MM.1S (cell line): ENCODE measurements around the gene ABHD16B.

ENCODE experiments used
- DNase-seq: peaks from one replicate; pipeline ENCODE4 v3.0.0-alpha.2; 2015
- H2AFZ ChIP-seq: fragments of 300-600 bp; sonication (generic); 2 replicates; pipeline ENCODE4 v1.6.0; 2016; ENCODE audit warnings: antibody characterized with exemption, low read length
- H3F3A ChIP-seq: fragments of 300-600 bp; sonication (generic); 2 replicates; pipeline ENCODE4 v1.6.1; 2016; ENCODE audit warnings: mild to moderate bottlenecking, antibody characterized with exemption, low read length, moderate library complexity, mixed read lengths; ENCODE audit not compliant: insufficient read depth
- H3K27ac ChIP-seq: fragments of 300-600 bp; sonication (generic); 2 replicates; pipeline ENCODE4 v1.5.1; 2016; ENCODE audit warnings: mild to moderate bottlenecking, low read length
- H3K27me3 ChIP-seq: fragments of 300-600 bp; sonication (generic); replicated peaks from 2 replicates; pipeline ENCODE4 v1.6.0; 2016; ENCODE audit warnings: low read length; ENCODE audit not compliant: insufficient read depth
- H3K36me3 ChIP-seq: fragments of 300-600 bp; sonication (generic); replicated peaks from 2 replicates; pipeline ENCODE4 v1.6.1; 2016; ENCODE audit warnings: mild to moderate bottlenecking, low read length, mixed read lengths; ENCODE audit not compliant: insufficient read depth
- H3K4me1 ChIP-seq: fragments of 300-600 bp; sonication (generic); 2 replicates; pipeline ENCODE4 v1.6.1; 2016; ENCODE audit warnings: low read length, mixed read lengths
- H3K4me2 ChIP-seq: fragments of 300-600 bp; sonication (generic); 2 replicates; pipeline ENCODE4 v1.6.0; 2016; ENCODE audit warnings: low read depth, low read length
- H3K4me3 ChIP-seq: fragments of 300-600 bp; sonication (generic); 2 replicates; pipeline ENCODE4 v1.5.1; 2016; ENCODE audit warnings: low read length, mixed read lengths
- H3K79me2 ChIP-seq: fragments of 300-600 bp; sonication (generic); 2 replicates; pipeline ENCODE4 v1.6.1; 2016; ENCODE audit warnings: mixed run types, low read length, mixed read lengths
- H3K9ac ChIP-seq: fragments of 300-600 bp; sonication (generic); 2 replicates; pipeline ENCODE4 v1.6.1; 2016; ENCODE audit warnings: low read length, mixed read lengths
- H3K9me2 ChIP-seq: fragments of 300-600 bp; sonication (generic); replicated peaks from 2 replicates; pipeline ENCODE4 v1.6.1; 2016; ENCODE audit warnings: mild to moderate bottlenecking, low read length, mixed read lengths; ENCODE audit not compliant: insufficient read depth
- H3K9me3 ChIP-seq: fragments of 300-600 bp; sonication (generic); replicated peaks from 2 replicates; pipeline ENCODE4 v1.6.1; 2016; ENCODE audit warnings: mild to moderate bottlenecking, low read length, mixed read lengths; ENCODE audit not compliant: insufficient read depth
- H4K20me1 ChIP-seq: fragments of 300-600 bp; sonication (generic); 2 replicates; pipeline ENCODE4 v1.6.1; 2016; ENCODE audit warnings: mild to moderate bottlenecking, low read length, moderate library complexity, mixed read lengths; ENCODE audit not compliant: insufficient read depth
- EZH2 ChIP-seq: fragments of 300-600 bp; sonication (generic); optimal IDR thresholded peaks from 2 replicates; pipeline ENCODE3; 2017; ENCODE audit warnings: low read depth, mild to moderate bottlenecking, antibody characterized with exemption, low read length, mixed read lengths
- EZH2phosphoT487 ChIP-seq: fragments of 300-600 bp; sonication (generic); IDR thresholded peaks from 2 replicates; pipeline ENCODE4 v1.6.1; 2018; ENCODE audit warnings: antibody characterized with exemption, low read length
- TF ChIP-seq, protein P1 (sequence below): fragments of 300-600 bp; sonication (generic); IDR thresholded peaks from 2 replicates; pipeline ENCODE4 v1.5.1; 2016; ENCODE audit warnings: antibody characterized with exemption, low read length, mixed read lengths

ABHD16B gene

DNA sequence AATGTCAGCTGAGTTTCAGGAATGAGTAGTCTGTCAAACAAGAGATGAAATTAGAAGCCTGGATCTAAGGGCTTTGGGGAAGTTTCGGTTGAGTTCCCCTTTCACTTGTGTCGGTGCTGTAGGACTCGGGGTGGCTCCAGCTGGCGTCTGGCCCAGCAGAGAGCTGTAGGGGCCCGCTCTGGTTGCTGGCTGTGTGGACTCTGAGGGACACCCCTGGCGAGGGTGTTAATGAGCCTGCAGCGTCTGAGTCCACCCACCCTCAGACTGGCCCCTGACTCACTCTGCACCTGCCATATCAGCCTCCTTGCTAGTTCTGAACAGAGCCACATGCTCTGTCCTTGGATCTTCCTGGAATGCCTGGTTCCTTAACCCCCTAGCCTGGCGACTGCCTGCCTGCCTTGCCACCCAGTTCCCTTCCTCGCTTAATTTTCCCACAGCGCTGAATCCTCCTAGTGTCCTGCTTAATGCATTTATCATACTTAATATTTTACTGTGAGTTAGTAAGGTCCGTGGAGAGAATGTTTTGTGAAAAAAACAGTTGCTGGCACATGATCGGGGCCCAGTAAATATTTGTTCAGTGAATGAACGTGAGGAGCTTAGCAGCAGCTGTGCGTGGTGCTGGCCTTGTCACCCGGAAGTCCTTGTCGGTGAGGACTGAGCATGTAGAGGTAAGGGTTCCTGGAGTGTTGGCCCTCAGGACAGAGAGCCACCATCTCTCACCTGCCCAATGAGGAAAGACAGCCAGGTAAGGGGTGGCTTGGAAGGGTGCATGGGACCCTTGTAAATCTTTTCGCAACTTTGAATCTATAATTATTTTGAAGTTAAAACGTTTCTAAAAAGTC lies 35.2 kb downstream of the ABHD16B start:
- peaks cover 11% of the 10 kb centered on the region for H4K20me1 ChIP-seq
- peak overlapping the region; percentile 73; the same call in 1 of the 2 replicates for H3K27ac ChIP-seq
- H3K4me2 ChIP-seq: peak overlapping the region; percentile 99
- peaks cover 7% of the 10 kb centered on the region for H3K4me1 ChIP-seq
- H3K9me3 ChIP-seq: no peaks in the 10 kb centered on the region
- H3K36me3 ChIP-seq: no peaks in the 10 kb centered on the region
- H3K4me3 ChIP-seq: peak overlapping the region; percentile 76
- H3K27me3 ChIP-seq: no peaks in the 10 kb centered on the region
- no peak for TF ChIP-seq EZH2phosphoT487
- no peak for TF ChIP-seq EZH2
- TF ChIP-seq, protein P1, sequence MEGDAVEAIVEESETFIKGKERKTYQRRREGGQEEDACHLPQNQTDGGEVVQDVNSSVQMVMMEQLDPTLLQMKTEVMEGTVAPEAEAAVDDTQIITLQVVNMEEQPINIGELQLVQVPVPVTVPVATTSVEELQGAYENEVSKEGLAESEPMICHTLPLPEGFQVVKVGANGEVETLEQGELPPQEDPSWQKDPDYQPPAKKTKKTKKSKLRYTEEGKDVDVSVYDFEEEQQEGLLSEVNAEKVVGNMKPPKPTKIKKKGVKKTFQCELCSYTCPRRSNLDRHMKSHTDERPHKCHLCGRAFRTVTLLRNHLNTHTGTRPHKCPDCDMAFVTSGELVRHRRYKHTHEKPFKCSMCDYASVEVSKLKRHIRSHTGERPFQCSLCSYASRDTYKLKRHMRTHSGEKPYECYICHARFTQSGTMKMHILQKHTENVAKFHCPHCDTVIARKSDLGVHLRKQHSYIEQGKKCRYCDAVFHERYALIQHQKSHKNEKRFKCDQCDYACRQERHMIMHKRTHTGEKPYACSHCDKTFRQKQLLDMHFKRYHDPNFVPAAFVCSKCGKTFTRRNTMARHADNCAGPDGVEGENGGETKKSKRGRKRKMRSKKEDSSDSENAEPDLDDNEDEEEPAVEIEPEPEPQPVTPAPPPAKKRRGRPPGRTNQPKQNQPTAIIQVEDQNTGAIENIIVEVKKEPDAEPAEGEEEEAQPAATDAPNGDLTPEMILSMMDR: no peak
- no peaks in the 10 kb centered on the region for H3K9me2 ChIP-seq
- H3K79me2 ChIP-seq: peaks cover 55% of the 10 kb centered on the region
- peaks cover 18% of the 10 kb centered on the region for H3F3A ChIP-seq
- no peak overlapping the region for H2AFZ ChIP-seq
- peak overlapping the region; percentile 70; the same call in 1 of the 2 replicates for H3K9ac ChIP-seq
- DNase-seq: peak; percentile 64

DNA sequence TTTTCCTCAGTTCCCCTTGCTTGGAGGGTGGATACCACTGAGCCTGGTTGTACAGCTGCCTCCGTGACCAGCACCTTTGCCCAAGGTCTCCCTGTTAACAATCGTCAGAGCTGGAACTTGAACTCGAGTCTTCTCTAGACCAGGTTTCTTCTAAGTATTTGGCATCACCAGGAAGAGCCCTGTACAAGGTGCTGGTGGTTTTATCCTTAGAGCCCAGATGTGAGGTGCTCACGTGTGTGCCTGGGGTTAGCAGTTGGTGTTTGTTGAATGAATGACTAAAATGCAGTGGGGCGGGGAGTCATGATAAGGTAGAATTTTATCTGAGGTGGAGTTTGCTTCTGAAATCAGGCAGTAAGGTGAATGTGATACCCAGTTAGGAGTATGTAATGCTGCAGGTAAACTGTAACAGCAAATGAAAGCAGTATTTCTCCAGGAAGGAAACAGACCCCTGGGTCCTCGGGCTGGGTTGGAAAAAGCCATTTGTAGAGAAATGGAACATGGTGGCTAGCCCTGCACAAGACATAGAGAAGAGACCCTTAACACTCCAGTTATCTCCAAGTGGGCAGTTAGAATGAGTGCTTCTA lies 36.8 kb downstream of the ABHD16B start:
- Histone ChIP-seq H3K4me2 (no peak overlapping the region), H3K4me1 (peaks cover 7% of the 10 kb centered on the region), H4K20me1 (peaks cover 11% of the 10 kb centered on the region), H3K9me2 (no peaks in the 10 kb centered on the region), H3F3A (peaks cover 18% of the 10 kb centered on the region), H3K4me3 (no peak overlapping the region), H3K36me3 (no peaks in the 10 kb centered on the region), H3K9me3 (no peaks in the 10 kb centered on the region), H3K79me2 (peaks cover 63% of the 10 kb centered on the region), H3K27me3 (no peaks in the 10 kb centered on the region), H2AFZ (no peak overlapping the region), H3K27ac (no peak overlapping the region), H3K9ac (no peak overlapping the region)
- no peak for DNase-seq
- no peak for TF ChIP-seq EZH2
- TF ChIP-seq, protein P1: no peak
- TF ChIP-seq EZH2phosphoT487: no peak

DNA sequence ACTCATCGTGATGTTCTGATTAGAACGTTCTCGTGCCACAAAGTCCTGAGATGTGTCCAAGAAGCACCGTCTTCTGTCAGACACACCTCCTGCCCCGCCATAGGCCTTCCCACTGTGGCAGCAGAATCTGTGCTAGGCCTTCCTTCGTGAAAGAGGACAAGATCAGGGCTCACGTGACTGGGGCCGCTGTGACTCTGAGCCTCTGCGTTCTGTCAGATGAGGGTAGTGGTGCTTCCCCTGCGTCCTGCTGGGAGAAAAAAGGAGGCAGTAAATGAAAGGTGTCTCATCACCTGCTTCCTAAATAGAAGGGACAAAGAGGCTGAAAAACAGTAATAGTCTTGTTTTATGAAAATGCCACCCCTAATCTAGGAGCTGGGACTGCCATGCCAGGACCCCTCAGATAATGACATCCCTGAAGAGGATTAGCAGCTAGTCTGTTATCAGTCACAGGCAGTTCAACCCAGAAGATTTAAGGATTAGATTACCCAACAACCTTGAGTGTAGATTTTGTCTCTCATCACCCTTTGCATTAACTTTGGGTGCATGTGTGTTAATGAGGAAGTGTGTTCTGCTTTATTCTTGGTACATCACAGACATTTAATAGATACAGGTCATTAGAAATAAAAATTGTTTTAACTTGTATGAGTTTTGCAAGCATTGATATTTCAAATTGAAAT lies 37.7 kb downstream of the ABHD16B start:
- Histone ChIP-seq H3K9ac (no peak overlapping the region), H4K20me1 (peaks cover 11% of the 10 kb centered on the region)

More for the DNA sequence above, 37.7 kb downstream of the ABHD16B start:
- Histone ChIP-seq H3K4me2 (no peak overlapping the region), H3K4me3 (no peak overlapping the region), H3F3A (peaks cover 9% of the 10 kb centered on the region), H2AFZ (no peak overlapping the region), H3K27me3 (no peaks in the 10 kb centered on the region), H3K9me3 (no peaks in the 10 kb centered on the region), H3K27ac (no peak overlapping the region), H3K9me2 (no peaks in the 10 kb centered on the region), H3K79me2 (peaks cover 73% of the 10 kb centered on the region), H3K36me3 (no peaks in the 10 kb centered on the region), H3K4me1 (peaks cover 7% of the 10 kb centered on the region)
- DNase-seq: no peak
- TF ChIP-seq EZH2phosphoT487: no peak
